ENCODE results near the gene ZNF487. TPM values are rescaled to one million over a fixed set of nuclear protein-coding genes. Genes with fewer than 3 reads are reported as not detected.

The ZNF487 gene
- total and polyA plus RNA-seq, 4 donors = 8.4 to 25.4 (median 9.1) TPM

GRCh38 chr10:43411536-43411935 lies 25.4 kb upstream of the ZNF487 start:
- ATAC-seq (ENCODE audit: insufficient read depth, low FRiP score) (no peak), DNase-seq (no peak)
- Histone ChIP-seq H3K9me3 (ENCODE audit: control insufficient read depth in 4 of 4, insufficient read depth in 3 of 4, low read length in 3 of 4) (no peaks in the 10 kb centered on the region), H3K4me1 (ENCODE audit: control insufficient read depth in 5 of 5, insufficient read depth in 5 of 5, low read length in 5 of 5) (peaks cover 0 to 3% (median 0%) of the 10 kb centered on the region in 5 donors), H3K27ac (ENCODE audit: low read depth in 1 of 2, low read length in 1 of 2) (no peak overlapping the region), H3K27me3 (ENCODE audit: control insufficient read depth in 3 of 3, insufficient read depth in 3 of 3, low read length in 2 of 3) (no peaks in the 10 kb centered on the region), H3K9ac (ENCODE audit: insufficient read depth in 1 of 2, low read length in 2 of 2) (no peak overlapping the region), H3K4me3 (no peak overlapping the region), H3K36me3 (ENCODE audit: control insufficient read depth in 4 of 4, insufficient read depth in 4 of 4, low read length in 4 of 4) (no peaks in the 10 kb centered on the region)
- TF ChIP-seq, protein P1, sequence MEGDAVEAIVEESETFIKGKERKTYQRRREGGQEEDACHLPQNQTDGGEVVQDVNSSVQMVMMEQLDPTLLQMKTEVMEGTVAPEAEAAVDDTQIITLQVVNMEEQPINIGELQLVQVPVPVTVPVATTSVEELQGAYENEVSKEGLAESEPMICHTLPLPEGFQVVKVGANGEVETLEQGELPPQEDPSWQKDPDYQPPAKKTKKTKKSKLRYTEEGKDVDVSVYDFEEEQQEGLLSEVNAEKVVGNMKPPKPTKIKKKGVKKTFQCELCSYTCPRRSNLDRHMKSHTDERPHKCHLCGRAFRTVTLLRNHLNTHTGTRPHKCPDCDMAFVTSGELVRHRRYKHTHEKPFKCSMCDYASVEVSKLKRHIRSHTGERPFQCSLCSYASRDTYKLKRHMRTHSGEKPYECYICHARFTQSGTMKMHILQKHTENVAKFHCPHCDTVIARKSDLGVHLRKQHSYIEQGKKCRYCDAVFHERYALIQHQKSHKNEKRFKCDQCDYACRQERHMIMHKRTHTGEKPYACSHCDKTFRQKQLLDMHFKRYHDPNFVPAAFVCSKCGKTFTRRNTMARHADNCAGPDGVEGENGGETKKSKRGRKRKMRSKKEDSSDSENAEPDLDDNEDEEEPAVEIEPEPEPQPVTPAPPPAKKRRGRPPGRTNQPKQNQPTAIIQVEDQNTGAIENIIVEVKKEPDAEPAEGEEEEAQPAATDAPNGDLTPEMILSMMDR (IDR thresholded peaks at IDR 0.05; ENCODE audit: control extremely low read depth, extremely low read depth) = no peak
- WGBS, 2 donors = 84 to 100% methylated on average over 2 of the region's 2 CpGs

GRCh38 chr10:43415544-43415943 lies 21.4 kb upstream of the ZNF487 start:
- Histone ChIP-seq H3K9ac (ENCODE audit: insufficient read depth in 1 of 2, low read length in 2 of 2) (no peak overlapping the region), H3K9me3 (ENCODE audit: control insufficient read depth in 4 of 4, insufficient read depth in 3 of 4, low read length in 3 of 4) (no peaks in the 10 kb centered on the region), H3K4me1 (ENCODE audit: control insufficient read depth in 5 of 5, insufficient read depth in 5 of 5, low read length in 5 of 5) (peaks cover 0 to 4% (median 2%) of the 10 kb centered on the region in 5 donors), H3K27me3 (ENCODE audit: control insufficient read depth in 3 of 3, insufficient read depth in 3 of 3, low read length in 2 of 3) (no peaks in the 10 kb centered on the region), H3K36me3 (ENCODE audit: control insufficient read depth in 4 of 4, insufficient read depth in 4 of 4, low read length in 4 of 4) (no peaks in the 10 kb centered on the region), H3K27ac (ENCODE audit: low read depth in 1 of 2, low read length in 1 of 2) (no peak overlapping the region), H3K4me3 (no peak overlapping the region)
- DNase-seq (no peak), ATAC-seq (ENCODE audit: insufficient read depth, low FRiP score) (no peak)
- 88 to 89% methylated on average over 10 of the region's 10 CpGs for WGBS, 2 donors
- TF ChIP-seq, protein P1 (IDR thresholded peaks at IDR 0.05; ENCODE audit: control extremely low read depth, extremely low read depth) = no peak

DNA sequence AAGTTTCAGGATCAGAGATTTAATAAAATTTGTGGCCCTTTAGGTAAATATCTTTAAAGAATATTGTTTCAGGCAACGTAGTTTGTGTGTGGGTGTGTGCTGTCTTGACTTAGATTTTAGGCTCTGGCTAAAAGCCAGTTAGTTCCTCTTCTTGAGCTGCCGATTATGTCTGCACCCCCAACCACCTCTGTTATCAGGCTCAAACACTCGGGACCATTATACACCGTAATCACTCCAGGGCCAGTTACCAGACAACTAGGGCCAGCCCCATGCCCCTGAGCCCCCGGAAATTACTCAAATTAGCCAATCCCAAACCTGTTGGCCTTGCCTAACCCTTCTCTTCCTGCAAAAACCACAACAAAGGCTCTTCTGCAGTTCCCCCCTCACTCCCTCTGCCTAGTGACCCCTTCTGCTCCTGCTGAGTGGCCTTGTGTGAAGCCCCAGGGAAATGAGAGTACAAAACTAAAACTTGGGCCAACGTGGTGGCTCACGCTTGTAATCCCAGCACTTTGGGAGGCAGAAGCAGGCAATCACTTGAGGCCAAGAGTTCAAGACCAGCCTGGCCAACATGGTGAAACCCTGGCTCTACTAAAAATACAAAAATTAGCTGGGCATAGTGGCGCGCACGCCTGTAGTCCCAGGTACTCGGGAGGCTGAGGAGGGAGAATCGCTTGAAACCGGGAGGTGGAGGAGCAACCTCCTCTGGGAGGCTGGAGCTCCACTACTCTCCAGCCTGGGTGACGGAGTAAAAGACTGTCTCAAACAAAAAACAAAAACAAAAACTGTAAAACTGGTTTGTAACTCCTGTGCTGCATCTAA lies 18.8 kb upstream of the ZNF487 start:
- DNase-seq = peak; percentile 29 to 37 (median 30)
- no peak for ATAC-seq (ENCODE audit: insufficient read depth, low FRiP score)
- Histone ChIP-seq H3K9me3 (ENCODE audit: control insufficient read depth in 4 of 4, insufficient read depth in 3 of 4, low read length in 3 of 4) (no peaks in the 10 kb centered on the region), H3K4me3 (no peak overlapping the region), H3K9ac (ENCODE audit: insufficient read depth in 1 of 2, low read length in 2 of 2) (no peak overlapping the region), H3K4me1 (ENCODE audit: control insufficient read depth in 5 of 5, insufficient read depth in 5 of 5, low read length in 5 of 5) (peaks cover 0 to 11% (median 4%) of the 10 kb centered on the region in 5 donors), H3K27ac (ENCODE audit: low read depth in 1 of 2, low read length in 1 of 2) (peak overlapping the region in 1 of 2 donors; percentile 64), H3K27me3 (ENCODE audit: control insufficient read depth in 3 of 3, insufficient read depth in 3 of 3, low read length in 2 of 3) (no peaks in the 10 kb centered on the region), H3K36me3 (ENCODE audit: control insufficient read depth in 4 of 4, insufficient read depth in 4 of 4, low read length in 4 of 4) (no peaks in the 10 kb centered on the region)
- 55 to 65% methylated on average over 14 of the region's 14 CpGs for WGBS, 2 donors
- TF ChIP-seq, protein P1 (IDR thresholded peaks at IDR 0.05; ENCODE audit: control extremely low read depth, extremely low read depth) = no peak

All from lung (tissue), 12 donors.